H1 (cell line): ENCODE measurements around the gene MLLT6. TPM values are rescaled to one million over a fixed set of nuclear protein-coding genes. Genes with fewer than 3 reads are reported as not detected.

Experiments
- BACH1 ChIP-seq: IDR thresholded peaks from 2 replicates; pipeline ENCODE4 v1.6.1; 2012; ENCODE audit warnings: low read length, improper control_type of control experiment
- CBX8 ChIP-seq: fragments of 300-800, 300-1000 bp; sonication (generic); IDR thresholded peaks from 2 replicates; pipeline ENCODE4 v1.7.1; 2016; ENCODE audit warnings: low read depth, low read length, borderline replicate concordance
- CHD2 ChIP-seq: IDR thresholded peaks from 2 replicates; pipeline ENCODE4 v1.6.1; 2012; ENCODE audit warnings: low read length, improper control_type of control experiment
- HDAC2 ChIP-seq, 2 experiments: fragments of 300-600 bp in 1 of 2; sonication (generic) in 1 of 2; IDR thresholded peaks; 2 replicates each; pipeline ENCODE4 v1.6.1; 2011 to 2012; ENCODE audit warnings: low read depth in 2 of 2, low read length in 2 of 2, mild to moderate bottlenecking in 2 of 2, moderate library complexity in 2 of 2, borderline replicate concordance in 1 of 2, inconsistent platforms in 1 of 2
- KDM5A ChIP-seq: fragments of 200-600 bp; IDR thresholded peaks from 2 replicates; pipeline ENCODE4 v1.7.1; 2012; ENCODE audit warnings: mild to moderate bottlenecking, low read length, inconsistent platforms, mixed read lengths
- POU5F1 ChIP-seq: IDR thresholded peaks from 2 replicates; pipeline ENCODE4 v1.6.1; 2011; ENCODE audit warnings: low read depth, mild to moderate bottlenecking, low read length, moderate library complexity
- TAF7 ChIP-seq: optimal IDR thresholded peaks from 2 replicates; pipeline ENCODE3; 2011; ENCODE audit warnings: low read depth, mild to moderate bottlenecking, inconsistent platforms, low read length, moderate library complexity, borderline replicate concordance
- TCF12 ChIP-seq: IDR thresholded peaks from 2 replicates; pipeline ENCODE4 v1.6.1; 2011; ENCODE audit warnings: low read depth, mild to moderate bottlenecking, low read length
- YY1 ChIP-seq: IDR thresholded peaks from 2 replicates; pipeline ENCODE4 v1.6.1; 2011; ENCODE audit warnings: low read depth, mild to moderate bottlenecking, low read length
- polyA plus RNA-seq, 7 experiments: library from polyadenylated mRNA; depleted of rRNA in 3 of 7; stranded (reverse) in 5 of 7; unstranded in 2 of 7; fragments of >200 nt in 5 of 7; fragments of 200-250 nt in 2 of 7; gene quantifications; 1 replicate in 5 of 7; 2 replicates in 1 of 7; 4 replicates in 1 of 7; pipeline versions ENCODE4 v1.2.1 to v1.2.3, GENCODE V29; 2011 to 2013; ENCODE audit warnings: missing spikeins in 2 of 7, mixed read lengths in 2 of 7
- total RNA-seq: library from RNA; stranded (reverse); fragmentation: NEBNext Ultra II Directional; extraction: Animal tissue kit (Norgen Biotek cat#: 25700); gene quantifications from 2 replicates; pipeline ENCODE4 v1.2.1, GENCODE V29; 2021
- TF ChIP-seq, protein P1 (sequence below): fragments of 300-600 bp; sonication (generic); IDR thresholded peaks from 2 replicates; pipeline ENCODE4 v1.7.1; 2012; ENCODE audit warnings: low read length, moderate library complexity, mild to moderate bottlenecking, inconsistent platforms; ENCODE audit not compliant: insufficient replicate concordance
- TF ChIP-seq, protein P2 (sequence below): IDR thresholded peaks from 2 replicates; pipeline ENCODE4 v1.6.1; 2011; ENCODE audit warnings: low read depth, mild to moderate bottlenecking, low read length; ENCODE audit not compliant: insufficient read depth

Gene MLLT6
- total and polyA plus RNA-seq, 2 of the 8 experiments (the other 6 are each of a cell fraction or from before 2014, with no cell fraction given), result 6.5 to 8.0 TPM

DNA sequence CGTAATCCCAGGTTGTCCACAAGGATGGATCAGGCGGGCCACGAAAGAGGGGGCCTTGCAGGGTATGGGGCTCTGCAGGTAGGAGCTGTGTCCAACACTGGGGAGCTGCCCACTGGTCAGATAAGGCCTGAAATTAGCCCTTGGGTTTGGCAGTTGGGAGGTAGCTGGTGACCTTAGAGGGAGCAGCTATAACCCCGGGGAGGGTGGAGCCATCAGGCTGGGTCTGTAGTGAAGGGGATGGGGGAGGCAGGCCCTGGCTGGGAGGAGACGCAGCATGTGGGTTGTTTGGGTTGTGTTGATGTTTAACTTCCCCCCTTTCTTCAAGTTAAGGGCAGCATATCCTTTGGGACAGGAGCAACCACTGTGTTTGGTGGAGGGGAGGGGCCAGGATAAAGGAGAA lies 5.9 kb downstream of the MLLT6 start (continued):
- TF ChIP-seq, protein P1, sequence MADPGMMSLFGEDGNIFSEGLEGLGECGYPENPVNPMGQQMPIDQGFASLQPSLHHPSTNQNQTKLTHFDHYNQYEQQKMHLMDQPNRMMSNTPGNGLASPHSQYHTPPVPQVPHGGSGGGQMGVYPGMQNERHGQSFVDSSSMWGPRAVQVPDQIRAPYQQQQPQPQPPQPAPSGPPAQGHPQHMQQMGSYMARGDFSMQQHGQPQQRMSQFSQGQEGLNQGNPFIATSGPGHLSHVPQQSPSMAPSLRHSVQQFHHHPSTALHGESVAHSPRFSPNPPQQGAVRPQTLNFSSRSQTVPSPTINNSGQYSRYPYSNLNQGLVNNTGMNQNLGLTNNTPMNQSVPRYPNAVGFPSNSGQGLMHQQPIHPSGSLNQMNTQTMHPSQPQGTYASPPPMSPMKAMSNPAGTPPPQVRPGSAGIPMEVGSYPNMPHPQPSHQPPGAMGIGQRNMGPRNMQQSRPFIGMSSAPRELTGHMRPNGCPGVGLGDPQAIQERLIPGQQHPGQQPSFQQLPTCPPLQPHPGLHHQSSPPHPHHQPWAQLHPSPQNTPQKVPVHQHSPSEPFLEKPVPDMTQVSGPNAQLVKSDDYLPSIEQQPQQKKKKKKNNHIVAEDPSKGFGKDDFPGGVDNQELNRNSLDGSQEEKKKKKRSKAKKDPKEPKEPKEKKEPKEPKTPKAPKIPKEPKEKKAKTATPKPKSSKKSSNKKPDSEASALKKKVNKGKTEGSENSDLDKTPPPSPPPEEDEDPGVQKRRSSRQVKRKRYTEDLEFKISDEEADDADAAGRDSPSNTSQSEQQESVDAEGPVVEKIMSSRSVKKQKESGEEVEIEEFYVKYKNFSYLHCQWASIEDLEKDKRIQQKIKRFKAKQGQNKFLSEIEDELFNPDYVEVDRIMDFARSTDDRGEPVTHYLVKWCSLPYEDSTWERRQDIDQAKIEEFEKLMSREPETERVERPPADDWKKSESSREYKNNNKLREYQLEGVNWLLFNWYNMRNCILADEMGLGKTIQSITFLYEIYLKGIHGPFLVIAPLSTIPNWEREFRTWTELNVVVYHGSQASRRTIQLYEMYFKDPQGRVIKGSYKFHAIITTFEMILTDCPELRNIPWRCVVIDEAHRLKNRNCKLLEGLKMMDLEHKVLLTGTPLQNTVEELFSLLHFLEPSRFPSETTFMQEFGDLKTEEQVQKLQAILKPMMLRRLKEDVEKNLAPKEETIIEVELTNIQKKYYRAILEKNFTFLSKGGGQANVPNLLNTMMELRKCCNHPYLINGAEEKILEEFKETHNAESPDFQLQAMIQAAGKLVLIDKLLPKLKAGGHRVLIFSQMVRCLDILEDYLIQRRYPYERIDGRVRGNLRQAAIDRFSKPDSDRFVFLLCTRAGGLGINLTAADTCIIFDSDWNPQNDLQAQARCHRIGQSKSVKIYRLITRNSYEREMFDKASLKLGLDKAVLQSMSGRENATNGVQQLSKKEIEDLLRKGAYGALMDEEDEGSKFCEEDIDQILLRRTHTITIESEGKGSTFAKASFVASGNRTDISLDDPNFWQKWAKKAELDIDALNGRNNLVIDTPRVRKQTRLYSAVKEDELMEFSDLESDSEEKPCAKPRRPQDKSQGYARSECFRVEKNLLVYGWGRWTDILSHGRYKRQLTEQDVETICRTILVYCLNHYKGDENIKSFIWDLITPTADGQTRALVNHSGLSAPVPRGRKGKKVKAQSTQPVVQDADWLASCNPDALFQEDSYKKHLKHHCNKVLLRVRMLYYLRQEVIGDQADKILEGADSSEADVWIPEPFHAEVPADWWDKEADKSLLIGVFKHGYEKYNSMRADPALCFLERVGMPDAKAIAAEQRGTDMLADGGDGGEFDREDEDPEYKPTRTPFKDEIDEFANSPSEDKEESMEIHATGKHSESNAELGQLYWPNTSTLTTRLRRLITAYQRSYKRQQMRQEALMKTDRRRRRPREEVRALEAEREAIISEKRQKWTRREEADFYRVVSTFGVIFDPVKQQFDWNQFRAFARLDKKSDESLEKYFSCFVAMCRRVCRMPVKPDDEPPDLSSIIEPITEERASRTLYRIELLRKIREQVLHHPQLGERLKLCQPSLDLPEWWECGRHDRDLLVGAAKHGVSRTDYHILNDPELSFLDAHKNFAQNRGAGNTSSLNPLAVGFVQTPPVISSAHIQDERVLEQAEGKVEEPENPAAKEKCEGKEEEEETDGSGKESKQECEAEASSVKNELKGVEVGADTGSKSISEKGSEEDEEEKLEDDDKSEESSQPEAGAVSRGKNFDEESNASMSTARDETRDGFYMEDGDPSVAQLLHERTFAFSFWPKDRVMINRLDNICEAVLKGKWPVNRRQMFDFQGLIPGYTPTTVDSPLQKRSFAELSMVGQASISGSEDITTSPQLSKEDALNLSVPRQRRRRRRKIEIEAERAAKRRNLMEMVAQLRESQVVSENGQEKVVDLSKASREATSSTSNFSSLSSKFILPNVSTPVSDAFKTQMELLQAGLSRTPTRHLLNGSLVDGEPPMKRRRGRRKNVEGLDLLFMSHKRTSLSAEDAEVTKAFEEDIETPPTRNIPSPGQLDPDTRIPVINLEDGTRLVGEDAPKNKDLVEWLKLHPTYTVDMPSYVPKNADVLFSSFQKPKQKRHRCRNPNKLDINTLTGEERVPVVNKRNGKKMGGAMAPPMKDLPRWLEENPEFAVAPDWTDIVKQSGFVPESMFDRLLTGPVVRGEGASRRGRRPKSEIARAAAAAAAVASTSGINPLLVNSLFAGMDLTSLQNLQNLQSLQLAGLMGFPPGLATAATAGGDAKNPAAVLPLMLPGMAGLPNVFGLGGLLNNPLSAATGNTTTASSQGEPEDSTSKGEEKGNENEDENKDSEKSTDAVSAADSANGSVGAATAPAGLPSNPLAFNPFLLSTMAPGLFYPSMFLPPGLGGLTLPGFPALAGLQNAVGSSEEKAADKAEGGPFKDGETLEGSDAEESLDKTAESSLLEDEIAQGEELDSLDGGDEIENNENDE, result no peak
- TF ChIP-seq CBX8, result no peak
- TF ChIP-seq HDAC2 (IDR thresholded peaks at IDR 0.05; ENCODE audit: borderline replicate concordance in 1 of 2, low read depth in 2 of 2, low read length in 2 of 2), result no peak
- TF ChIP-seq YY1, result no peak
- no peak for TF ChIP-seq TAF7
- TF ChIP-seq POU5F1, result no peak
- TF ChIP-seq TCF12, result no peak
- TF ChIP-seq CHD2, result no peak
- no peak for TF ChIP-seq BACH1
- TF ChIP-seq KDM5A, result no peak
- TF ChIP-seq, protein P2, sequence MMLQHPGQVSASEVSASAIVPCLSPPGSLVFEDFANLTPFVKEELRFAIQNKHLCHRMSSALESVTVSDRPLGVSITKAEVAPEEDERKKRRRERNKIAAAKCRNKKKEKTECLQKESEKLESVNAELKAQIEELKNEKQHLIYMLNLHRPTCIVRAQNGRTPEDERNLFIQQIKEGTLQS, result no peak
